ENCODE data around the gene OR5A1. TPM values are rescaled to one million over a fixed set of nuclear protein-coding genes. Genes with fewer than 3 reads are reported as not detected.

The OR5A1 gene
- total RNA-seq, 1 experiment from 2014 or later: not detected

DNA sequence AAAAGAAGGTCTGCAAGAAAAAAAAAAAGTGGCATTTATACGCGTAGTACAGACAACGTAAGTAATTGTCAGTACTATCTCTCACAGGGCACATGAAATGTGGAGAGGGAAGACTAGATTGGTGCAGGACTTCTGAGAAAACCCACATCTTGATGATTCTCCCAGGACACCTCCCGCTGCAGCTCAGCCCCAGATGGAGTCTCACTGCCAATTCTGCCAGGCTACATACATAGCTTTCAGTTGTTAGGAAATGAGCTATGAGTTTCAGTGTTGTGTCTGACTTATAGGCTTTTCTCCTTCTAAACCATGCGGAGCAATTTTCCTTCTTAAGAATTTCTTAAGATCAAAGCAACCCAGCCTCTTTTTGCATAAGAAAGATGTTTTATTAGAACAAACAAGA is 19.7 kb upstream of the OR5A1 start:
- Histone ChIP-seq H4K20me1 (ENCODE audit: insufficient read depth) (no peaks in the 10 kb centered on the region), H3K36me3 (ENCODE audit: low read depth) (no peaks in the 10 kb centered on the region), H3K27ac (no peak overlapping the region), H3K79me2 (ENCODE audit: low read depth) (no peaks in the 10 kb centered on the region), H3K9me3 (ENCODE audit: insufficient read depth, low read depth) (no peaks in the 10 kb centered on the region), H2AFZ (no peak overlapping the region), H3K9me2 (ENCODE audit: insufficient read depth) (no peaks in the 10 kb centered on the region; the same call in none of the 2 replicates), H3F3A (ENCODE audit: insufficient read depth, low read depth) (no peaks in the 10 kb centered on the region), H3K4me3 (no peak overlapping the region), H3K27me3 (ENCODE audit: insufficient read depth, low read depth) (0 out of 2 replicates have a peak, but pooled peaks cover 14% of the 10 kb centered on the region), H3K4me2 (no peak overlapping the region), H3K4me1 (replicated peaks; ENCODE audit: insufficient read depth) (no peaks in the 10 kb centered on the region)
- no peak for DNase-seq
- TF ChIP-seq, protein P1, sequence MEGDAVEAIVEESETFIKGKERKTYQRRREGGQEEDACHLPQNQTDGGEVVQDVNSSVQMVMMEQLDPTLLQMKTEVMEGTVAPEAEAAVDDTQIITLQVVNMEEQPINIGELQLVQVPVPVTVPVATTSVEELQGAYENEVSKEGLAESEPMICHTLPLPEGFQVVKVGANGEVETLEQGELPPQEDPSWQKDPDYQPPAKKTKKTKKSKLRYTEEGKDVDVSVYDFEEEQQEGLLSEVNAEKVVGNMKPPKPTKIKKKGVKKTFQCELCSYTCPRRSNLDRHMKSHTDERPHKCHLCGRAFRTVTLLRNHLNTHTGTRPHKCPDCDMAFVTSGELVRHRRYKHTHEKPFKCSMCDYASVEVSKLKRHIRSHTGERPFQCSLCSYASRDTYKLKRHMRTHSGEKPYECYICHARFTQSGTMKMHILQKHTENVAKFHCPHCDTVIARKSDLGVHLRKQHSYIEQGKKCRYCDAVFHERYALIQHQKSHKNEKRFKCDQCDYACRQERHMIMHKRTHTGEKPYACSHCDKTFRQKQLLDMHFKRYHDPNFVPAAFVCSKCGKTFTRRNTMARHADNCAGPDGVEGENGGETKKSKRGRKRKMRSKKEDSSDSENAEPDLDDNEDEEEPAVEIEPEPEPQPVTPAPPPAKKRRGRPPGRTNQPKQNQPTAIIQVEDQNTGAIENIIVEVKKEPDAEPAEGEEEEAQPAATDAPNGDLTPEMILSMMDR (conservative IDR thresholded peaks at IDR 0.05): no peak
- no peak for TF ChIP-seq EZH2 (IDR thresholded peaks at IDR 0.05; ENCODE audit: low read depth)
- intact Hi-C loops (cut with micrococcal nuclease; ENCODE audit: unreplicated experiment): no loop called here
- ChIA-PET CTCF (no interaction called here), POLR2A (ENCODE audit: unreplicated experiment) (no interaction called here)
- BruUV-seq (replicated peaks): no TSS peak

GRCh38 chr11:59417023-59417422 is 19.2 kb upstream of the OR5A1 start:
- H3F3A ChIP-seq (ENCODE audit: insufficient read depth, low read depth): no peaks in the 10 kb centered on the region
- no peaks in the 10 kb centered on the region; the same call in none of the 2 replicates for H3K9me2 ChIP-seq (ENCODE audit: insufficient read depth)
- H3K36me3 ChIP-seq (ENCODE audit: low read depth): no peaks in the 10 kb centered on the region
- H3K27me3 ChIP-seq (ENCODE audit: insufficient read depth, low read depth): 0 out of 2 replicates have a peak, but pooled peaks cover 14% of the 10 kb centered on the region
- TF ChIP-seq, protein P1 (conservative IDR thresholded peaks at IDR 0.05): no peak
- TF ChIP-seq EZH2 (IDR thresholded peaks at IDR 0.05; ENCODE audit: low read depth): no peak
- no peak overlapping the region for H2AFZ ChIP-seq
- H3K9me3 ChIP-seq (ENCODE audit: insufficient read depth, low read depth): no peaks in the 10 kb centered on the region; the same call in 1 of the 2 replicates
- BruUV-seq (replicated peaks): no TSS peak
- intact Hi-C loops (cut with micrococcal nuclease; ENCODE audit: unreplicated experiment): no loop called here
- no peaks in the 10 kb centered on the region for H3K79me2 ChIP-seq (ENCODE audit: low read depth)
- no peak for DNase-seq
- POLR2A ChIA-PET (ENCODE audit: unreplicated experiment): no interaction called here
- CTCF ChIA-PET: no interaction called here
- no peak overlapping the region for H3K27ac ChIP-seq
- H3K4me2 ChIP-seq: no peak overlapping the region
- H3K4me3 ChIP-seq: no peak overlapping the region
- no peaks in the 10 kb centered on the region for H3K4me1 ChIP-seq (replicated peaks; ENCODE audit: insufficient read depth)
- no peaks in the 10 kb centered on the region for H4K20me1 ChIP-seq (ENCODE audit: insufficient read depth)

- no peaks in the 10 kb centered on the region for H4K20me1 ChIP-seq (ENCODE audit: insufficient read depth)
- TF ChIP-seq, protein P1 (conservative IDR thresholded peaks at IDR 0.05): no peak
- TF ChIP-seq EZH2 (IDR thresholded peaks at IDR 0.05; ENCODE audit: low read depth): no peak
- 0 out of 2 replicates have a peak, but pooled peaks cover 14% of the 10 kb centered on the region for H3K27me3 ChIP-seq (ENCODE audit: insufficient read depth, low read depth)
- ChIA-PET POLR2A (ENCODE audit: unreplicated experiment) (no interaction called here), CTCF (no interaction called here)
- no peak overlapping the region for H2AFZ ChIP-seq
- H3K79me2 ChIP-seq (ENCODE audit: low read depth): no peaks in the 10 kb centered on the region
- H3F3A ChIP-seq (ENCODE audit: insufficient read depth, low read depth): no peaks in the 10 kb centered on the region
- no peak overlapping the region for H3K27ac ChIP-seq
- intact Hi-C loops (cut with micrococcal nuclease; ENCODE audit: unreplicated experiment): no loop called here
- H3K36me3 ChIP-seq (ENCODE audit: low read depth): no peaks in the 10 kb centered on the region
- no peaks in the 10 kb centered on the region; the same call in 1 of the 2 replicates for H3K9me3 ChIP-seq (ENCODE audit: insufficient read depth, low read depth)
- no TSS peak for BruUV-seq (replicated peaks)
- H3K4me3 ChIP-seq: no peak overlapping the region
- no peaks in the 10 kb centered on the region for H3K4me1 ChIP-seq (replicated peaks; ENCODE audit: insufficient read depth)
- no peak overlapping the region for H3K4me2 ChIP-seq
- DNase-seq: no peak
- H3K9me2 ChIP-seq (ENCODE audit: insufficient read depth): no peaks in the 10 kb centered on the region; the same call in none of the 2 replicates
These were observed 18.1 kb upstream of the OR5A1 start for GRCh38 chr11:59418156-59418555.
